Loucy (cell line): ENCODE measurements around the gene STOX2.

Source experiments
- H2AFZ ChIP-seq: fragments of 200-600 bp; sonication (generic); 2 replicates; pipeline ENCODE4 v1.6.0; 2016; ENCODE audit warnings: antibody characterized with exemption, mild to moderate bottlenecking, low read length, moderate library complexity
- H3F3A ChIP-seq: fragments of 200-600 bp; 2 replicates; pipeline ENCODE4 v1.6.0; 2016; ENCODE audit warnings: antibody characterized with exemption, low read depth, mild to moderate bottlenecking
- H3K27me3 ChIP-seq: fragments of 200-600 bp; sonication (generic); 2 replicates; pipeline ENCODE4 v1.6.1; 2014; ENCODE audit warnings: low read length, mild to moderate bottlenecking; ENCODE audit not compliant: insufficient read depth, poor library complexity, severe bottlenecking
- H3K36me3 ChIP-seq: fragments of 200-600 bp; sonication (generic); 2 replicates; pipeline ENCODE4 v1.6.1; 2016; ENCODE audit warnings: low read length; ENCODE audit not compliant: insufficient read depth
- H3K4me1 ChIP-seq: fragments of 200-600 bp; sonication (generic); 2 replicates; pipeline ENCODE4 v1.5.1; 2014; ENCODE audit warnings: low read length, mild to moderate bottlenecking; ENCODE audit not compliant: insufficient read depth, poor library complexity, severe bottlenecking
- H3K4me2 ChIP-seq: fragments of 200-600 bp; sonication (generic); 2 replicates; pipeline ENCODE4 v1.6.0; 2014; ENCODE audit warnings: antibody characterized with exemption, low read length, low read depth, mild to moderate bottlenecking; ENCODE audit not compliant: poor library complexity, severe bottlenecking
- H3K4me3 ChIP-seq: fragments of 200-600 bp; sonication (generic); 2 replicates; pipeline ENCODE4 v1.5.1; 2014; ENCODE audit warnings: low read length, mild to moderate bottlenecking, mixed read lengths; ENCODE audit not compliant: poor library complexity, severe bottlenecking
- H3K79me2 ChIP-seq: fragments of 200-600 bp; sonication (generic); 2 replicates; pipeline ENCODE4 v1.6.1; 2014; ENCODE audit warnings: low read length; ENCODE audit not compliant: insufficient read depth
- H3K9ac ChIP-seq: fragments of 200-600 bp; sonication (generic); 2 replicates; pipeline ENCODE4 v1.6.0; 2014; ENCODE audit warnings: mild to moderate bottlenecking, low read depth, low read length, moderate library complexity; ENCODE audit not compliant: poor library complexity, severe bottlenecking
- H3K9me2 ChIP-seq: fragments of 200-600 bp; sonication (generic); replicated peaks from 2 replicates; pipeline ENCODE4 v1.6.1; 2016; ENCODE audit warnings: low read depth, low read length, mixed read lengths
- H3K9me3 ChIP-seq: fragments of 200-600 bp; sonication (generic); 2 replicates; pipeline ENCODE4 v1.6.1; 2014; ENCODE audit warnings: mild to moderate bottlenecking, antibody characterized with exemption, low read length, low read depth; ENCODE audit not compliant: insufficient read depth
- H4K20me1 ChIP-seq: fragments of 200-600 bp; sonication (generic); 2 replicates; pipeline ENCODE4 v1.6.0; 2014; ENCODE audit warnings: antibody characterized with exemption, low read length, mild to moderate bottlenecking; ENCODE audit not compliant: insufficient read depth, poor library complexity, severe bottlenecking
- EZH2phosphoT487 ChIP-seq: fragments of 200-600 bp; IDR thresholded peaks from 2 replicates; pipeline ENCODE4 v1.6.1; 2018; ENCODE audit warnings: antibody characterized with exemption, mild to moderate bottlenecking, moderate library complexity, borderline replicate concordance
- TF ChIP-seq, protein P1 (sequence below): fragments of 200-600 bp; sonication (generic); conservative IDR thresholded peaks from 2 replicates; pipeline ENCODE4 v1.5.1; 2014; ENCODE audit warnings: mild to moderate bottlenecking, antibody characterized with exemption, low read length

STOX2 gene

GRCh38 chr4:183960046-183960420 lies 54.9 kb downstream of the STOX2 start:
- no peaks in the 10 kb centered on the region for H3K4me1 ChIP-seq
- no peaks in the 10 kb centered on the region for H3K79me2 ChIP-seq
- H3F3A ChIP-seq: no peaks in the 10 kb centered on the region
- H3K9ac ChIP-seq: no peak overlapping the region
- H3K4me3 ChIP-seq: no peak overlapping the region
- no peaks in the 10 kb centered on the region for H3K9me2 ChIP-seq
- H3K27me3 ChIP-seq: no peaks in the 10 kb centered on the region
- no peak overlapping the region for H3K4me2 ChIP-seq
- TF ChIP-seq, protein P1, sequence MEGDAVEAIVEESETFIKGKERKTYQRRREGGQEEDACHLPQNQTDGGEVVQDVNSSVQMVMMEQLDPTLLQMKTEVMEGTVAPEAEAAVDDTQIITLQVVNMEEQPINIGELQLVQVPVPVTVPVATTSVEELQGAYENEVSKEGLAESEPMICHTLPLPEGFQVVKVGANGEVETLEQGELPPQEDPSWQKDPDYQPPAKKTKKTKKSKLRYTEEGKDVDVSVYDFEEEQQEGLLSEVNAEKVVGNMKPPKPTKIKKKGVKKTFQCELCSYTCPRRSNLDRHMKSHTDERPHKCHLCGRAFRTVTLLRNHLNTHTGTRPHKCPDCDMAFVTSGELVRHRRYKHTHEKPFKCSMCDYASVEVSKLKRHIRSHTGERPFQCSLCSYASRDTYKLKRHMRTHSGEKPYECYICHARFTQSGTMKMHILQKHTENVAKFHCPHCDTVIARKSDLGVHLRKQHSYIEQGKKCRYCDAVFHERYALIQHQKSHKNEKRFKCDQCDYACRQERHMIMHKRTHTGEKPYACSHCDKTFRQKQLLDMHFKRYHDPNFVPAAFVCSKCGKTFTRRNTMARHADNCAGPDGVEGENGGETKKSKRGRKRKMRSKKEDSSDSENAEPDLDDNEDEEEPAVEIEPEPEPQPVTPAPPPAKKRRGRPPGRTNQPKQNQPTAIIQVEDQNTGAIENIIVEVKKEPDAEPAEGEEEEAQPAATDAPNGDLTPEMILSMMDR: no peak
- no peak for TF ChIP-seq EZH2phosphoT487
- no peaks in the 10 kb centered on the region for H4K20me1 ChIP-seq
- H3K36me3 ChIP-seq: no peaks in the 10 kb centered on the region
- H2AFZ ChIP-seq: no peak overlapping the region
- H3K9me3 ChIP-seq: no peaks in the 10 kb centered on the region

DNA sequence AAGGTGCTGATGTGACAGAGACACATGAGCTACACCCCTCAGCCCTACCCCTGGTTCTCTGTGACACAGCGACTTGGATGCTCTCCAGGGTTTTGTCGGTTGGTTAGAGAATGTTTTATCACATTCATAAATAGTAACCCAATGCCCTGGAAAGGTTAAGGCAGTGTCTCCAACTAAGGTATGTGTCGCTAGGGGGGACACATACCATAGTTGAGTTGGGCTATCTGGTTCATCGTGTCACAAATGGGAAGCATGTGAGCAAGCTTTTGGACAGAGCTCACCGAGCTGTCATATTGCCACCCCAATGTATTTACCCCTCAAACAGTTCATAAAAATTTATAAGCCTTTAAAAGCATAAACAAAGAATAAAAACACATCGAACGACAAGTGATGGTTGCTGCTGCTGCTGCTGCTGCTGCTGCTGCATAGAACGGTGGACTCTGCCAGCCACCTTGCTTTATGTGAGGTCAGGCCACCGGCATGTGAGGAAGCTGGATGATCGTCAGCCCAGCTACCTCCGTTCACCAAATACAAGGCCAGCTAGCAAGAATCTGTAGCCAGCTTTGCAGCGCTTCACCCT lies 55.9 kb downstream of the STOX2 start:
- no peaks in the 10 kb centered on the region for H4K20me1 ChIP-seq
- no peak for TF ChIP-seq EZH2phosphoT487
- TF ChIP-seq, protein P1: no peak
- no peak overlapping the region for H3K9ac ChIP-seq
- H3F3A ChIP-seq: no peaks in the 10 kb centered on the region
- no peaks in the 10 kb centered on the region for H3K79me2 ChIP-seq
- no peak overlapping the region for H3K4me2 ChIP-seq
- no peak overlapping the region for H2AFZ ChIP-seq
- no peaks in the 10 kb centered on the region for H3K36me3 ChIP-seq
- no peaks in the 10 kb centered on the region for H3K27me3 ChIP-seq
- no peaks in the 10 kb centered on the region for H3K4me1 ChIP-seq
- no peaks in the 10 kb centered on the region for H3K9me2 ChIP-seq
- H3K9me3 ChIP-seq: no peaks in the 10 kb centered on the region
- no peak overlapping the region for H3K4me3 ChIP-seq

- H3K27me3 ChIP-seq: no peaks in the 10 kb centered on the region
- no peaks in the 10 kb centered on the region for H4K20me1 ChIP-seq
- H3K36me3 ChIP-seq: no peaks in the 10 kb centered on the region
- H3K79me2 ChIP-seq: no peaks in the 10 kb centered on the region
- TF ChIP-seq EZH2phosphoT487: no peak
- TF ChIP-seq, protein P1: no peak
- H3K4me1 ChIP-seq: no peaks in the 10 kb centered on the region
- no peaks in the 10 kb centered on the region for H3F3A ChIP-seq
- H3K9me3 ChIP-seq: no peaks in the 10 kb centered on the region
- no peaks in the 10 kb centered on the region for H3K9me2 ChIP-seq
- H3K4me3 ChIP-seq: no peak overlapping the region
- H3K4me2 ChIP-seq: no peak overlapping the region
- no peak overlapping the region for H2AFZ ChIP-seq
- no peak overlapping the region for H3K9ac ChIP-seq
Measured at GRCh38 chr4:183961795-183962194, 56.7 kb downstream of the STOX2 start.
